Stimulated activated CD4-positive, alpha-beta T cell treated with anti-CD3 and anti-CD28 coated beads, Interleukin-15, amount 100 ng/mL, for 1 hour (primary cell): Measurements from ENCODE around the gene NLN.
"Not testable (repeated sequence)": the region's sequence is repeated elsewhere in the genome, so short reads cannot be mapped to it uniquely, and the experiment has no call there.

Experiments
- DNase-seq, 2 donors: peaks; one replicate each; pipeline ENCODE4 v3.0.0-alpha.2; 2020; ENCODE audit warnings: low read depth in 1 of 2, low spot score in 1 of 2

The NLN gene

DNA sequence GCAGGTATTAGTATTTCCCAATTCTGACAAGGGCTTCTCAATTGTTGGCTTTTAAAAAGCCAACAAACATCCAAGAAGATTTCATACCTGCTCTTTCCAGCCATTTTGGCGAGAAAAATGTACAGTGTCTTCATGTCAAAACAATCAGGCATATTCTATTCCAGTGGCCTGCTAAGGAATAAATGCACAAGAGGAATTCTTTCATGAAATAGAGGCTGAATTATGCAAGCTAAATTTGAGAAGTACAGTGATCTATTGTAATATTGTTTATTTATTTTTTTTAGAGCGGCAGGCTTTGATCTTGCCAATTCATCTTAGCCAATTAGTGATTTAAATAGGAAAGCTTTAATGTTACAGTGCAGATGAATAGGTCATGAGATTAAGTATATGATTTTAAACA is 49.3 kb downstream of the NLN start:
- no peak for DNase-seq

DNA sequence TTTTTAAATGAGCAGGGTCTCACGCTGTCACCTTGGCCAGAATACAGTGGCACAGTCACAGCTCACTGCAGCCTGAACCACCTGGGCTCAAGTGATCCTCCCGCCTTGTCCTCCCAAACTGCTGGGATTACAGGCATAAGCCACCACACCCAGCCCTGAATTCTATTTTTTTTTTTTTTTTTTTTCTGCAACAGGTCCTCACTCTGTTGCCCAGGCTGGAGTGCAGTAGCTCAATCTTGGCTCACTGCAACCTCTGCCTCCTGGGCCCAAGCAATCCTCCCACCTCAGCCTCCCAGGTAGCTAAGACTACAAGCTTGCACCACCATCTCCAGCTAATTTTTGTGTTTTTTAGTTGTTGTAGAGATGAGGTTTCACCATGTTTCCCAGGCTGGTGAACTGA is 51.0 kb downstream of the NLN start:
- not testable (repeated sequence) for DNase-seq

DNA sequence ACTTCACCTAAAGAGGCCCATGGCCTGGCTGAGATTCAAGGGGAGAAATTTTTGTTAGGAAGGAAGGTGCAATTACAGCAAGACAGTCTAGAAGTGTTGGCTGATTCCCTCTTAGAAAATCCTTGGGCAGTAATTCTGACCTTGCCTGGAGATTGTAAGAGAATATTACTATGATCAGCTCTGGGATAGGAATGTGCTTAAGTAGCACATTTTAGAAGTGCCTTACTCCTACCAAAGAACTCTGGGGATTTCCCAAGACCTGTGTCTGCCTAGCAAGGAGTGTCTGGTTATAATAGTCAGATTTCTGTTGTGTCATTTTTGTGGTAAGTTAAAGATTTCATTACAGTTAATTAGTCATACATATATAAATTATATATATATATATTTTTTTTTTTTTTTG is 52.3 kb downstream of the NLN start:
- no peak for DNase-seq

DNA sequence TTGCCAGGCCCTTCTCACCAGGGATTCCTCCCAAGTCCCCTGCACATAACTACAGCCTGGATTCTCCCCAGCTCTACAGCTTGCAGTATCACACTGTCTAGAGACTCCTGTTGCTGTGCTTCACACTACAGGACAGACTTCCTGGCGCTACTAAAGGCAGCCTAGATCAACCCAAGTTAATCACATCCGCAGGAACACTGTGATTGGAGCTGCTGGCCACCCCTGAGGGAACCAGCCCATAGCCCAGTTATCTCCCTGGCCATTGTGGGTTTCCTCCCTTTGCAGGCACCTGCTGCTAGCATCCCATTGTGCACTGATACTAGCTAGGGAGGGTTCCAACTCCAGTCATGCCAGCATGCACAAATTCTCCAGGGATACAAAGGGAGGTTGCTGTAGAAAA is 53.5 kb downstream of the NLN start:
- DNase-seq = no peak

DNA sequence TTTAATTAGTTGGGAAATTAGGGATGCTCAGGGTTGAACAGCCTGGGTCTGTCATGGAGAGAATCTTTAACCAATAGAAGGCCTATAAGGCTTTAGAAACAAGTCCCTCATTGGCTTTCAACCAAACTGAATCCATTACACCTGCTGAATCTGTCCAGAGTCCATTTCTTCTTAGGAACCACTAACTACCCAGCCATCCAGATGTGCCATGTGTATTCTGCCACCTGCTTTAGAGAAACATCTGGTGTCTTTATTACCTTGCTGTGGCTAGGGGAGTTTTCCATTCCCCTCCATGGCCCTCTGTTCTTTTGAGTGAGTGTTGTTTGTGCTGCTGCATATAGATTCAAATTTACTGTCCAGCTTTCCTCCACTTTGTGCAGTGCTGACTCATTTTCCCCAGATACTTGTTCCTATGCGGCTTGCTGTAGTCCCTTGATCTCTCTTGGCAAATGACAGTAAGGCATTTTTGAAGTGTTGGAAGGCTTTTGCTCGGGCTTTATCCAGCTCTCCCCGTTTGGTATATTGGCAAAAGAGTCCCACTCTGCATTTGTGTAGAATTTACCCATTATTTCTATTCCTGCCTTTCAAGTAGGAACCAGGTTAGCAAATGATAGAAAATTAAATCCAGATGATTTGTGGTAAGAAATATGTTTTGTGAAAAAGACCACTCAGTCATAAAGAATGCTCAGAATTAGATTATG is 54.6 kb downstream of the NLN start:
- no peak for DNase-seq

DNA sequence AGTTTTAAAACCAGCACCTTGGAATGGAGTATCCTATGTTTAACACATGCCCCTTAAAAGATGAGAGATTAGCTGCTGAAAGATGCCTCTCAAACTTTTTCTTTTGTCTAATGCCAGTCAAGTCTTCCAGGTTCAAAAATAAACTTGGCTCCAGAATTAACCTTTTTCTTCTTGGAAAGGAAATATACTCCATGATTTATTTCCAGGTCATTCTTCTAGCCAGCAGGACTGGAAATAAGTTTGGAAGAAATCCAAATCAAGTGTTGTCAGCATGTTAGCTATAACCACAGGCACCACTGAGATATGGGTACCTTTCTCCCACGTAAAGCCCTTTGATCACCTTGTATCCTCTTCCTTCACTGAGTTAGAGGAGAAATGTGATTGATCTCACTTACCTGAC is 56.1 kb downstream of the NLN start:
- no peak for DNase-seq

DNA sequence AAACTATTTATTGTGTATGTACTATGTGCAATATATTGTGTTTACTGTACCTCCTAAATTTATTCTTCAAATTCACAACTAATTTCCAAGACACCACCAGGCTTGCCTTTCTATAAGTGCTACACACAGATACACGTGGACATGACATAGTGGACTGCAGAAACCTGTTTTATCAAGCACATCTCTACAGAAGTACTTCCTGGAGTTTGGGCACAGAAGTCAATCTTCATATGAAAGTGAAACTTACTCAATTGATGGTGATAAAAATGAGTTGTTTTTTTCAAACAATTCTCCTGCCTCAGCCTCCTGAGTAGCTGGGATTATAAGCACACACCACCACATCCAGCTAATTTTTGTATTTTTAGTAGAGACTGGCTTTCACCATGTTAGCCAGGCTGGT is 57.6 kb downstream of the NLN start:
- no peak for DNase-seq

DNA sequence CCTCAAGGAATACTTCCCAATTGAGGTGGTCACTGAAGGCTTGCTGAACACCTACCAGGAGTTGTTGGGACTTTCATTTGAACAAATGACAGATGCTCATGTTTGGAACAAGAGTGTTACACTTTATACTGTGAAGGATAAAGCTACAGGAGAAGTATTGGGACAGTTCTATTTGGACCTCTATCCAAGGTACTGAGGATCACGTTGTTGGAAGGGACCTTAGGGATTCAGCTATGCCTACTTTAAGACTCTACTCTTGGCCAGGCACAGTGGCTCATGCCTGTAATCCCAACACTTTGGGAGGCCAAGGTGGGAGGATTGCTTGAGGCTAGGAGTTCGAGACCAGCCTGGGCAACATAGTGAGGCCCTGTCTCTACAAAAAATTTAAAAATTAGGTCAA is 66.3 kb downstream of the NLN start:
- not testable (repeated sequence) for DNase-seq

DNA sequence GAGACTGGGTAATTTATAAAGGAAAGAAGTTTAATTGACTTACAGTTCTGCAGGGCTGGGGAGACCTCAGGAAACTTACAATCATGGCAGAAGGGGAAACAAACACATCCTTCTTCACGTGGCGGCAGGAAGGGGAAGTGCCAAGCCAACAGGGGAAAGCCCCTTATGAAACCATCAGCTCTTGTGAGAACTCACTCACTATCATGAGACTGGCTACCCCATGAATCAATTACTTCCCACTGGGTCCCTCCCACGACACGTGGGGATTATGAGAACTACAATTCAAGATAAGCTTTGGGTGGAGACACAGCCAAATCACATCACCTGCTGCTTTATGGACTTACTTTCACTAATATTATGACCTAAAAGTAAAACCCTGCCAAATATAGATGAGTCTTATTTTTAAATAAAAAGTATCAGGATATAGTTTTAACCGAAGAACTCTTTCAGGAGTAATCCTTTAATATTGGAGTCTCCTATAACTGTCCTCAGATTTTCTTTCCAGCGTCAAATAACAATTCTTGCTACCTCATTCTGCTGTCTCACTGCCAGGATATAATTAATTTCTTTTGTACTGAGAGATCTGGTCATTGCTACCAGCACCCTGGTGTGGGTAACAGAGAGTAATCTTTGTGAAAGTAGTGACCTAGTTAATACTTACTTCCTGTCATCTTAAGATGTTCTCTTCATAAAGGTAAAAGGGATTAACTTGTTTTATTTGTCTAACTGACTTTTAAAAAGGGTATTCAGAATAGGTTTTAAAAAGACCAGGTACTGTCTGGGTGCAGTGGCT is 68.6 kb downstream of the NLN start:
- no peak for DNase-seq

DNA sequence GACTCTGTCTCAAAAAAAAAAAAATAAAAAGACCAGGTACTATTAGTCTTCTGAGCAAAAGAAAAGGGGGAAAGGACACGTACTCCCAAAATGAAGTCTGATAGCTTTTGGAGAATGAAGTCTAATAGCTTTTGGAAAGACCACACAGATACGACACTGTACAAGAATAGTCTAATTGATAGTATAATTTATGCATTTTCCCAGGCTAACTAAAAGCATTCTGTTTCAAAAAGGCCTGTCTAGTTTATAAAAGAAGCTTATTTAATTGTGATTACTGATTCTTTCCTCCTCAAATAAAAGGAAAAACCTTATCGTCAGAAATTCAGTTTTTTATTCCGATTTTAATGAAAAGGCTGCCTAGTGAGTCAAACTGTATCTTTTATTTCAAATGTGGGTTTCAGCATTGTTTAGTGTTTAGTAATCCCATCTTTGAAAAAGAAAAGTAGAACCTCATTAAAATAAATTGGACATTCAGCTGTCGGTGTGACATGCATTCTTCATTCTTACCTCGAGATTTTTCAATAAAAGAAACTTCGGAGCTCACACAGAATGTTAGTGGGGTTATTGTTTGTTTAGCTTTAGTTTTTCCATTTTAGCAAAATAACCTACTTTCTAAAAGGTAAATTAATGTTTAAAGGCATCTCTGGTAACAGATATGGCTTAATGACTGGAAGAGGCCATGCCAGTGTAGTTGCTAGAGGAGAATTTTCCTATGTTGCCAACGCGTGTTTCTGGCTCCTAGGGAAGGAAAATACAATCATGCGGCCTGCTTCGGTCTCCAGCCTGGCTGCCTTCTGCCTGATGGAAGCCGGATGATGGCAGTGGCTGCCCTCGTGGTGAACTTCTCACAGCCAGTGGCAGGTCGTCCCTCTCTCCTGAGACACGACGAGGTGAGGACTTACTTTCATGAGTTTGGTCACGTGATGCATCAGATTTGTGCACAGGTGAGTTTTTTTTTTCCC is 70.0 kb downstream of the NLN start:
- no peak for DNase-seq

DNA sequence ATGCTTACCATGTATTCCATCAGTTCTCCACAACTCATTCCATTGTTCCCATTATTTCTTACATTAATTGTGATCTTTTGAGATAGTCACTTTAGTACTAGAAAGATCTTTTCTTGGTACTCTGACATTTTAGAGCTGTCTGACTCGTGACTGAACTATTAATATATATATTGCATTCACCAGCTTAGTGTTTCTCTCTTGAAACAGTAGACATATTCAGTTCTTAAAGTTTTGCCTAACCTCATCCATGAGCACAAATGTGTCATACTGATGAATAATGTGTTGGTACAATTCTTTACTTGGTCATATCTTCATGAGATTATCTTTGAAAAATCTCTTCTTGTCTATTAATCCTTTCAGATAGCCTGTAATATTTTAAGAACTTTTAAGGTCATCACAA is 74.3 kb downstream of the NLN start:
- DNase-seq = no peak

DNA sequence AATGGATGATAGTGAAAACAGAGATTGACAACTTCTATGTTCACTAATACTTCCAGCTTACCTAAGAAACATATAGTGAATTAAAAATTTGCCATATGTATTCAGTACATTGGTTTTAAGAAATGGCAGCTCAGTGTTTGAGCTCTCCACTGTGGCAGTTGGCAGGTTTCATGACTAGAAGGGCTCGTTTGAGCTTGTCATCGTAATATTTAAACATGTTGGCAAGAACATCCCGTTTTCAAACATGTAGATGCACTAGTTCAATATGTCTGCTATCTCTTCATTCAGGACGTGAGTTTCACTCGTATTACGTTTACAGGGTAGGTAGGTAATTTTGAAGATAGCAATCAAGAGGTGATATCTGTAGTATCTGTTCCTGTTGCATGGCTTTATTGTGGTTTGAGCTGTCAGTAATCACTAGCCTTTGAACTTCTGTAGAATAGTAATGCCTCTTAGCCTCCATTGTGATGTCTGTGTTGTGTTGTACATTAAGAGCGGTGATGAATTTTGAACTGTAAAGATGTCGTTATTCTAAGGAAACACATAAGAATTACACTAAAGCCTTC is 74.8 kb downstream of the NLN start:
- no peak for DNase-seq

DNA sequence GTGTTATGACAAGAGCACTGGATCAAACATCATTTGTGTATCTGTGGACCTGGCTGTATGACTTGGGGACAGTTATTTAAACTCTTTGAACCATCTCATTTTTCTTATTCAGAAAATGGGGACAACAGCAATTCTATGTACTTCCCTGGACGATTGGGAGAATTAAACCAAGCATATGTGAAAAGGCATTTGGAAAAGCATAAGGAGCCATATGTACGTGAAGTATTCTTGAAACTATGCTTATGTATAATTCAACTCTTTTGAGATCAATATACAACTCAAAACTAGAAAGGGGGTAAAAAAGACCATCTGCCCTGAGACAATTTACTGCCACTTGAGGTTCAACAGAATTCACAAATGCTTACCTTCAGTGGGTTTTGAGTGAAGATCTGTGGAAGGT is 75.5 kb downstream of the NLN start:
- DNase-seq = no peak

DNA sequence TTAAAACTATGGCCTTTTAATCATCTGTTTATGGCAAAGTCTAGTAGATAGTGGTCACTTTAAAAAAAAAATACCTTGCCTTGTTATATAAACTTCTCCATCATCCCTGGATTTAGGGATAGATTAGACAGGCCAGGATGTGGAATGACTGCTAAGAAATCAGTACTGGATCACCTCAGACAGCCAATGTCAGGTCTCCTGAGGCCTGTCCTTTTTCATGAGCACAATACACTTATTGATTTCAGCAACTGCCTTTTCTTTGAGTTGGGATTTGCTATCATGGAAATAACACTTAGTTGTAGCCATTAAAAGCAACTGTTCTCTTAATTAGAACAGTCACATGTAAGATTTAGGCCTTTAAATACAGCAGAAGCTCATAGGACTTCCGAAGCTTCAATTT is 77.9 kb downstream of the NLN start:
- DNase-seq = no peak

DNA sequence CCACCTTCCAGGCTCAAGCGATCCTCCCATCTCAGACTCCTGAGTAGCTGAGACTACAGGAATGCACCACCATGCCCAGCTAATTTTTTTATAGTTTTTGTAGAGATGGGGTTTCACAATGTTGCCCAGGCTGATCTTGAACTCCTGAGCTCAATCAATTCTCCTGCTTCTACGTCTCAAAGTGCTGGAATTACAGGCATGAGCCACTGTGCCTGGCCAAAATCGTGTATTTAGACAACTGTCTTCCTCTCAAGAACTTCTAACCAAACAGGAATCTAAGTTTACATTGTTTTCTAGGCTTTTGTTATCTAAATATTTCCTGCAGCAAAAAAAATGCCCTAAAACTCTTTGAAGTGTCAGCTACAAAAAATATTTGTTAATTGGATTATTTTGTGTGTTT is 78.8 kb downstream of the NLN start:
- no peak for DNase-seq

DNA sequence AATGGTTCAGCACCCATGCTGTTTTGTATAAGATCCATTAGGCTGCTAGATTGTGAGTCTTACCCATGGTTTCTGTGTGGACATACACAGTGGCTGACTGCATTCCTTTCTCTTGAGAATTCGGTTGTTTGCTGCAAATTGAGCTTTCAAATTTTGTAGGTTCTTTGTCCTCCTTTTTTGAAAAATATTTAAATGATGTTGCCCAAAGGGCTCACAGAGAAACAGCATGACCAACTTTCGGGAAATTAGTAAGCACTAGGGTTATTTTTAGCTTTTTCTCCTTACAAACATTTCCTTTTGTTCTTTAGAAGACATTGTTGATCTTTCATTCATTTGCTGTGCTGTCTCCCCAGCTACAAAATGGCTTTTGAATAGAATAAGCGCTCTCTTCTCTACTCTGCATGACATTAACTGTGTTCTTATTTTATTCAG is 79.4 kb downstream of the NLN start:
- no peak for DNase-seq

DNA sequence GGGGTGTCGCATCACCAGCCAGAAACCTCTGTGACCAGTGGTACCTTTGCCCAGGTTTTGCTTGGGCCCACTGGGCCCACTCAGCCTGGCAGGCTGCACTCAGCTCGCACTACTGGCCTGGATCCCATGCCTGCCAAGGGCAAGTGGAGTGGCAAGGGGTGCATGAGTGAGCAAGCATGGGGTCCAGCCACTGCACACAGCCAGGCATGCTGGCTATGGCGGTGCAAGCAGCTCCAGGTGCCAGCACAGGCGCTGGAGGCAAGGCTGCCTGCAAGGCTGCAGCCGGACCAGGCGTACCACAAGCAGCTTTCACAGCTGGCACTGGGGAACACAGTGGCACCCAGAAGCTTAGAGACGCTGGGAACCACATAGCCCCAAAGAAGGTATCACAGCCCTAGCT is 80.1 kb downstream of the NLN start:
- DNase-seq = no peak

DNA sequence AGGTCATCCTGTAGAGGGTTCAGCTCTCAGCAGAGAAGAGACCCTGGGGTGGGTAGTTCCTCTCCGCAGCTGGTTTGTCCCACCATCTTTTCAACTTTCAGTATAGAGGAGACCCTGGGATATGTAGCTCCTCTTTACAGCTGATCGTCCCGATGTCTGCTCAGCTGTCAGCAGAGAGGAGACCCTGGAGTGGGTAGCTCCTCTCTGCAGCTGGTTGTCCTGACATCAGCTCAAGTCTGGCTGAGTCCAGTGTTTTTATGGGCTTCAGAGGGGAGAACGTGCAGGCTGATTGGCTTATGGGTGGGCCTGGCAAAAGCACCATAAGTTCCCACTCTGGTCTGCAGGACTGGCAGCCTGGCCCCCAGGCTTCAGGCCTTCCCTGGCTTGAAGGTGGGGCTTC is 80.8 kb downstream of the NLN start:
- DNase-seq = no peak

DNA sequence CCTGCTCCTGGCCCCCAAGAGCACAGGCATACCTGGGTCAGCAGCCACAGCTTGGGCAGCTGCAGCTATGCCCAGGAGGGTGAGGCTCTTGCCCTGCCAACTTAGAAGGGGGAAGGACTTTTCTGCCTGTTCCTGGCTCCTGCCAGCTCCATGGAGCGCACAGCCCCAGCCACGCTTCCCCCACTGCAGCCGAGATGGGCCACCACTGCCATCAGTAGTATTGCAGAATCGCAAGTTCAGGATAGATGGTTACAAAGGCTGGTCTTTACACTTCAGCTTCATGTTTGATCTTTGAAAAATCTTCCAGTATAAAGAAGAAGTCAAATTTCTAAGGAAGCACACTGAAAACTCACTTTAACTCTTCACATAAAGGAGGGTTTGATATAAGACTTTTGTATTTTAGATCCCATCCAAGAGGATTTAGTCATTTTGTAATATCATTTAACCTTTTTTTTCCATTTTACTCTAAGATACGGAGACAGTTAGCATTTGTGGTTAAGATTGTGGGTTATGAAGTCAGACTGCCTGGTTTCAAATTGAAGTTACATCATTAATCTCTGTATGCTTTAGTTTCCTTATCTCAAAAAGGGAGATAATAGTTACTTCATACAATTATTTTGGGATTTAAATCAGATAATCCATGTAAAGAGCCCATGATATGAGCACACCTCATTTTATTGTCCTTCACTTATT is 81.8 kb downstream of the NLN start:
- no peak for DNase-seq

DNA sequence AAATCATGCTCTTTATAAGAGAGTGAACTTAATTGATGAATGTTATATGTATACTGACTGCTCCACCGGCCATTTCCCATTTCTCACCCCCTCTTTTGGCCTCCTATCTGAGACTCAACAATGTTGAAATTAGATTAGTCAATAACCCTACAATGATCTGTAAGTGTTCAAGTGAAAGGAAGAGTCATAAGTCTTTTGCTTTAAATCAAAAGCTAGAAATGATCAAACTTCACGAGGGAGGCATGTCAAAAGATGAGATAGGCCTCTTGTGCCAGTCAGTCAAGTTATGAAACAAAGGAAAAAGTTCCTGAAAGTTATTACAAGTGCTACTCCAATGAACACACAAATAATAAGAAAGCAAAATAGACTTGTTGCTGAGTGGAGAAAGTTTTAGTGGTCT is 83.1 kb downstream of the NLN start:
- DNase-seq = no peak

DNA sequence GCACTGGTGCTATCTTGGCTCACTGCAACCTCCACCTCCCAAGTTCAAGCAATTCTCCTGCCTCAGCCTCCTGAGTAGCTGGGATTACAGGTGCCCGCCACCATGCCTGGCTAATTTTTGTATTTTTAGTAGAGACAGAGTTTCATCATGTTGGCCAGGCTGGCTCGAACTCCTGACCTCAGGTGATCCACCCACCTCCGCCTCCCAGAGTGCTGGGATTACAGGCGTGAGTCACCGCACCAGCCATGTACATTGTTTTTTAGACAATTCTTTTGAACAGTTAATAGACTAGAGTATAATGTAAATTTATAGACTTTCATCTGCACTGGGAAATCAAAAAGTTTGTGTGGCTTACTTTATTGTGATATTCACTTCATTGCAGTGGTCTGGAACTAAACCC is 85.5 kb downstream of the NLN start:
- not testable (repeated sequence) for DNase-seq
